ENCODE measurements around the gene SDR9C7. TPM values are rescaled to one million over a fixed set of nuclear protein-coding genes. Genes with fewer than 3 reads are reported as not detected.
"Not testable (repeated sequence)": the region's sequence is repeated elsewhere in the genome, so short reads cannot be mapped to it uniquely, and the experiment has no call there.

Gene SDR9C7
- total RNA-seq, 2 experiments from 2014 or later = not detected

- DNase-seq; H3K4me1 Mint-ChIP-seq (ENCODE audit: low read depth); intact Hi-C loops (cut with micrococcal nuclease); POLR2A ChIA-PET; H3K36me3 Mint-ChIP-seq; H3K27me3 Mint-ChIP-seq; H3K4me3 Mint-ChIP-seq; H3K27ac Mint-ChIP-seq; H3K9me3 Mint-ChIP-seq; CTCF ChIA-PET: not testable (repeated sequence)
Observed at GRCh38 chr12:56963557-56963956, 29.3 kb upstream of the SDR9C7 start.

GRCh38 chr12:56962247-56962646, 28.0 kb upstream of the SDR9C7 start:
- H3K9me3 Mint-ChIP-seq; H3K27ac Mint-ChIP-seq; H3K4me1 Mint-ChIP-seq (ENCODE audit: low read depth); H3K27me3 Mint-ChIP-seq; POLR2A ChIA-PET; intact Hi-C loops (cut with micrococcal nuclease); H3K4me3 Mint-ChIP-seq; H3K36me3 Mint-ChIP-seq; DNase-seq; CTCF ChIA-PET: not testable (repeated sequence)

GRCh38 chr12:56958422-56958821, 24.2 kb upstream of the SDR9C7 start:
- intact Hi-C loops (cut with micrococcal nuclease) = no loop called here
- Mint-ChIP-seq H3K27me3 (peaks cover 3% of the 10 kb centered on the region), H3K9me3 (no peaks in the 10 kb centered on the region), H3K4me1 (ENCODE audit: low read depth) (no peaks in the 10 kb centered on the region), H3K27ac (no peak overlapping the region), H3K4me3 (no peak overlapping the region), H3K36me3 (no peaks in the 10 kb centered on the region)
- DNase-seq = no peak
- ChIA-PET POLR2A (no interaction called here), CTCF (no interaction called here)

- Mint-ChIP-seq H3K4me1 (ENCODE audit: low read depth) (no peaks in the 10 kb centered on the region), H3K4me3 (no peak within 1 kb of the TSS), H3K27me3 (peaks cover 3% of the 10 kb centered on the region), H3K36me3 (no peaks in the 10 kb centered on the region), H3K27ac (no peak within 1 kb of the TSS), H3K9me3 (no peaks in the 10 kb centered on the region)
- DNase-seq = no peak
- POLR2A ChIA-PET = no interaction called here
- intact Hi-C loops (cut with micrococcal nuclease) = no loop called here
- CTCF ChIA-PET = no interaction called here
Observed at GRCh38 chr12:56957229-56958052, 23.2 kb upstream of the SDR9C7 start, which contains the start of gene RDH16. RDH16 (minus strand) TSS chr12:56957608; CDS start chr12:56957462, 146 bp downstream.

GRCh38 chr12:56955631-56956256, 21.5 kb upstream of the SDR9C7 start:
- POLR2A ChIA-PET = no interaction called here
- H3K27ac Mint-ChIP-seq = no peak overlapping the region
- intact Hi-C loops (cut with micrococcal nuclease) = no loop called here
- no peak overlapping the region for H3K4me3 Mint-ChIP-seq
- CTCF ChIA-PET = no interaction called here
- H3K4me1 Mint-ChIP-seq (ENCODE audit: low read depth) = no peaks in the 10 kb centered on the region
- no peaks in the 10 kb centered on the region for H3K9me3 Mint-ChIP-seq
- H3K36me3 Mint-ChIP-seq = no peaks in the 10 kb centered on the region
- no peak for DNase-seq
- peaks cover 1% of the 10 kb centered on the region for H3K27me3 Mint-ChIP-seq

- Mint-ChIP-seq H3K4me1 (ENCODE audit: low read depth) (no peaks in the 10 kb centered on the region), H3K9me3 (no peaks in the 10 kb centered on the region), H3K27ac (no peak overlapping the region), H3K4me3 (no peak overlapping the region), H3K36me3 (no peaks in the 10 kb centered on the region), H3K27me3 (no peaks in the 10 kb centered on the region)
- ChIA-PET POLR2A (no interaction called here), CTCF (no interaction called here)
- intact Hi-C loops (cut with micrococcal nuclease) = no loop called here
- no peak for DNase-seq
Observed at GRCh38 chr12:56954958-56955355, 20.7 kb upstream of the SDR9C7 start.

GRCh38 chr12:56954057-56954957, 20.1 kb upstream of the SDR9C7 start:
- Mint-ChIP-seq H3K27me3 (no peaks in the 10 kb centered on the region), H3K4me1 (ENCODE audit: low read depth) (no peaks in the 10 kb centered on the region), H3K9me3 (no peaks in the 10 kb centered on the region), H3K27ac (no peak overlapping the region), H3K4me3 (no peak overlapping the region), H3K36me3 (no peaks in the 10 kb centered on the region)
- POLR2A ChIA-PET = no interaction called here
- DNase-seq = no peak
- intact Hi-C loops (cut with micrococcal nuclease) = no loop called here
- CTCF ChIA-PET = no interaction called here

- Mint-ChIP-seq H3K27ac (no peak overlapping the region), H3K4me3 (no peak overlapping the region)
- CTCF ChIA-PET = no interaction called here
Observed at GRCh38 chr12:56953314-56953713, 19.1 kb upstream of the SDR9C7 start.

GRCh38 chr12:56951582-56952339, 17.6 kb upstream of the SDR9C7 start:
- no peaks in the 10 kb centered on the region for H3K4me1 Mint-ChIP-seq (ENCODE audit: low read depth)
- POLR2A ChIA-PET = interaction anchor here (0.5 kb wide), 1 partner anchor 640 kb away, joined by 4 read pairs; no protein-coding TSS in a partner anchor
- no peaks in the 10 kb centered on the region for H3K27me3 Mint-ChIP-seq
- CTCF ChIA-PET = no interaction called here
- intact Hi-C loops (cut with micrococcal nuclease) = no loop called here
- no peaks in the 10 kb centered on the region for H3K9me3 Mint-ChIP-seq
- H3K27ac Mint-ChIP-seq = no peak overlapping the region
- H3K4me3 Mint-ChIP-seq = no peak overlapping the region
- H3K36me3 Mint-ChIP-seq = no peaks in the 10 kb centered on the region
- DNase-seq = no peak

More at GRCh38 chr12:56953314-56953713, 19.1 kb upstream of the SDR9C7 start:
- Mint-ChIP-seq H3K27me3 (no peaks in the 10 kb centered on the region), H3K9me3 (no peaks in the 10 kb centered on the region), H3K36me3 (no peaks in the 10 kb centered on the region), H3K4me1 (ENCODE audit: low read depth) (no peaks in the 10 kb centered on the region)
- intact Hi-C loops (cut with micrococcal nuclease) = no loop called here
- POLR2A ChIA-PET = no interaction called here
- DNase-seq = no peak

- Mint-ChIP-seq H3K9me3 (no peaks in the 10 kb centered on the region), H3K4me1 (ENCODE audit: low read depth) (no peaks in the 10 kb centered on the region), H3K27ac (no peak overlapping the region), H3K4me3 (no peak overlapping the region), H3K36me3 (no peaks in the 10 kb centered on the region), H3K27me3 (no peaks in the 10 kb centered on the region)
- ChIA-PET CTCF (interaction anchor here (2.2 kb wide), 1 partner anchor 38 kb away, joined by 7 read pairs; no protein-coding TSS in a partner anchor), POLR2A (no interaction called here)
- intact Hi-C loops (cut with micrococcal nuclease) = no loop called here
- no peak for DNase-seq
Observed at GRCh38 chr12:56948881-56949280, 14.7 kb upstream of the SDR9C7 start.

GRCh38 chr12:56948457-56948777, 14.2 kb upstream of the SDR9C7 start:
- Mint-ChIP-seq H3K27me3 (no peaks in the 10 kb centered on the region), H3K36me3 (no peaks in the 10 kb centered on the region), H3K27ac (no peak overlapping the region), H3K9me3 (no peaks in the 10 kb centered on the region), H3K4me1 (ENCODE audit: low read depth) (no peaks in the 10 kb centered on the region), H3K4me3 (no peak overlapping the region)
- no peak for DNase-seq
- CTCF ChIA-PET = interaction anchor here (2.2 kb wide), 1 partner anchor 38 kb away, joined by 7 read pairs; no protein-coding TSS in a partner anchor
- intact Hi-C loops (cut with micrococcal nuclease) = no loop called here
- POLR2A ChIA-PET = no interaction called here
